HG03175 (cell line): ENCODE results near the gene POLR2H.
"Not testable (repeated sequence)": the region's sequence is repeated elsewhere in the genome, so short reads cannot be mapped to it uniquely, and the experiment has no call there.

Source experiments
- ATAC-seq: cut with Tn5 transposase; IDR thresholded peaks from one replicate; pipeline ENCODE4 v1.9.1; 2021; ENCODE audit warnings: mild to moderate bottlenecking, moderate library complexity; ENCODE audit not compliant: unreplicated experiment

The POLR2H gene

DNA sequence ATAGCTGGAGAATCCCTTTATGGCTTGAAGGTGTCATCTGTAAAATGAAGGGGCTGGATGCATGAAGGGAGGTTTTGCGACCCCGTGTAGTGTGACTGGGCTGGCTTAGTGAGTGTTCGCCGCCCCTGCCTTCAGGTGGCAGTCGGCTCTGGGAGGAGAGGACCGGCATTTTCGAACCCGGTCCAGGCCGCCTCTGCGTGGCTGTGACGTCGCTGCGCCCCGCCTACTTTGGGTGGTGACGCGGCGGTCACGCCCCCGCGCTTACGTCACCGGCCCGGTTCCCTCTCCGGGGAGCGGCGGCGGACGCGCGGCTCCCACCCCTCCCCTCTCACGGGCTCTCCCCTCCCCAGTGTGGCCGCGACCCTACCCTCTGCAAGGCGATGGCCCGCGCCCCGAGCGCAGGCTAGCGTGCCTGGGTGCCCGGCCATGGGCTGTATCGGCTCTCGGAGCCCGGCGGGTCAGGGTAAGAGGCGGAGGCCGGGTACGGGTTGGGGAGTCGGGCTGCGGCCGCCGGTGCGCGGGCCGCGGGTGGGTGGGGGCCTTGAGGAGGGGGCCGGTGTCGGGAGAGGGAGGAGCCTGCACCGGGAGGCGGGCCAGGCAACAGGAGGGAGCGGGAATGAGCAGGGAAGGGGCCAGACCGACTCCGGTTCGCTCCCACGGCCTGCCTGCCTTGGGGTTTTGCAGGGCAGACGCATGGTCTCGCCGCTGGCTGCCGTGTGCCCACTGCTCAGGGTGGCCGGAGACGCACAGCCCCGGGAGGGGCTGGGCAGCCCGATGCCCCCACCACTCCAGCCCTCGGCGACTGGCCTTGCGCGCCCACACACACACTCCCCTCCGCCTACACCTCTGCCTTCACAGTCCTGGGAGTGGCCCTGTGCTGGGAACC, 25.6 kb upstream of the POLR2H start:
- ATAC-seq = peak; percentile 79

- ATAC-seq = no peak
These were observed 24.7 kb upstream of the POLR2H start for GRCh38 chr3:184336547-184337398.

GRCh38 chr3:184337399-184337714, 24.2 kb upstream of the POLR2H start, which contains the start of gene FAM131A:
TSS of gene FAM131A (plus strand) at chr3:184337600. CDS start at chr3:184337631, 31 bp downstream.
- no peak for ATAC-seq

GRCh38 chr3:184337981-184338380, 23.5 kb upstream of the POLR2H start:
- no peak for ATAC-seq

DNA sequence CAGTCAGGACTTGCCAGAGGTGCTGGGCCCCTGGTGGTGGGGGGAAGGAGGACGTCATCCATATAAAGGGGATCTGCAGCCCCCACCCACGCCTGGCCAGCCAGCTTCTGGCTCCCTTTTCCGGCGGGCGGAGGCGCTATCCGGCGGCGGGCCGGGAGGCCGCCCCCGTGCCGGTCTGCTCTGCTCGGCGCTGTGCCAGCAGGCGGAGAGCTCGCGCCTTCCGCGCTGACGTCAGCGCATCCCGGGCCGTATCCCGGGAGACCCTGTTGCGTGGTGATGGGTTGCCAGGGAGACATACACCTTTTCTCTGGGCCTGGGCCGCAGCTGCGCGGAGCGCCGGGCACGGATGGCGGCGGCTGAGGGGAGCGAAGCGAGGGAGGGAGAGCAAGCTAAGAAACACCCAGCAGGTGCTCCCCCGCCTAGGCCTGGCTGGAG, 23.0 kb upstream of the POLR2H start:
- ATAC-seq = no peak

- ATAC-seq = no peak
These were observed 22.5 kb upstream of the POLR2H start for GRCh38 chr3:184339001-184339400.

- ATAC-seq = not testable (repeated sequence)
These were observed 21.9 kb upstream of the POLR2H start for GRCh38 chr3:184339451-184340135.

DNA sequence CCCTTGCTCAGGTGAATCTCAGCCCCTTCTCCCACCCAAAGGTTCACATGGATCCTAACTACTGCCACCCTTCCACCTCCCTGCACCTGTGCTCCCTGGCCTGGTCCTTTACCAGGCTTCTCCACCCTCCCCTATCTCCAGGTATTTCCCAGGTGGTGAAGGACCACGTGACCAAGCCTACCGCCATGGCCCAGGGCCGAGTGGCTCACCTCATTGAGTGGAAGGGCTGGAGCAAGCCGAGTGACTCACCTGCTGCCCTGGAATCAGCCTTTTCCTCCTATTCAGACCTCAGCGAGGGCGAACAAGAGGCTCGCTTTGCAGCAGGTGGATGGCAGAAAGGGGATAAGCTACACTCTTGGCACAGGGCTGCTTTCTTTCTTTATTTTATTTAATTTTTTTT, 19.6 kb upstream of the POLR2H start:
- ATAC-seq = no peak

DNA sequence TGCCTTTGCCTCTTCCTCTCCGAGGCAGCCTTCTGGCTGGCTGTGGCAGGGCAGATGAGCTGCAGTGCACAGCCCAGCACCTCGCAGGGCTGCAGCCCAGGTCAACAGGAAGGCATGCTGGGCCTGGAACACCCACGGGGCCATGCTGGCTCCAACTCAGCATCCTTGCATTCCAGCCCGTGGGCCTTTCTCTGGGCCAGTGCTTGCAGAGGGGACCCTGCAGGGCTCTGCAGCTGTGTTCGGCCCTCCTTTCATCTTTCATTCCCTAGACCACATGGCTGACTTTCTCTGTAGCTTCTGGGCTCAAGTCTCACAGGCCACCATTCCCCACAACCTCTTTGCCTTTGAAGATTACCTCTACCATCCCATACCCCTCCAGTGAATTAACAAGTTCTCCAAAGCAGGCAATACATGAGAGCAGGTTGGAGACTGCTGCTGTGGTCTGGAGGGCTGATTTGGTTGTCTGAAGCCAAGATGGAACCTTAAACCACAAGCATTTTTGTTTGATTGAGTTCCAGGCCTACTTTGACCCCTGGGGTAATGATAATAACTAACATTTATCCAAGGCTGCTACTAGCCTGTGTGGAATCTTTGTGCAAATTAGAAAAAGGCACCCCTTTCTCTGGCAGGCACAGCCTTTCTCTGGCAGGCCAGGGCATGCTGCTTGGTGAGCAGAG, 18.2 kb upstream of the POLR2H start:
- ATAC-seq = no peak

GRCh38 chr3:184344579-184345316, 16.8 kb upstream of the POLR2H start:
- no peak for ATAC-seq

GRCh38 chr3:184345317-184346144, 16.0 kb upstream of the POLR2H start:
- ATAC-seq = peak; percentile 55

- no peak for ATAC-seq
These were observed 14.9 kb upstream of the POLR2H start for GRCh38 chr3:184346480-184347190.

DNA sequence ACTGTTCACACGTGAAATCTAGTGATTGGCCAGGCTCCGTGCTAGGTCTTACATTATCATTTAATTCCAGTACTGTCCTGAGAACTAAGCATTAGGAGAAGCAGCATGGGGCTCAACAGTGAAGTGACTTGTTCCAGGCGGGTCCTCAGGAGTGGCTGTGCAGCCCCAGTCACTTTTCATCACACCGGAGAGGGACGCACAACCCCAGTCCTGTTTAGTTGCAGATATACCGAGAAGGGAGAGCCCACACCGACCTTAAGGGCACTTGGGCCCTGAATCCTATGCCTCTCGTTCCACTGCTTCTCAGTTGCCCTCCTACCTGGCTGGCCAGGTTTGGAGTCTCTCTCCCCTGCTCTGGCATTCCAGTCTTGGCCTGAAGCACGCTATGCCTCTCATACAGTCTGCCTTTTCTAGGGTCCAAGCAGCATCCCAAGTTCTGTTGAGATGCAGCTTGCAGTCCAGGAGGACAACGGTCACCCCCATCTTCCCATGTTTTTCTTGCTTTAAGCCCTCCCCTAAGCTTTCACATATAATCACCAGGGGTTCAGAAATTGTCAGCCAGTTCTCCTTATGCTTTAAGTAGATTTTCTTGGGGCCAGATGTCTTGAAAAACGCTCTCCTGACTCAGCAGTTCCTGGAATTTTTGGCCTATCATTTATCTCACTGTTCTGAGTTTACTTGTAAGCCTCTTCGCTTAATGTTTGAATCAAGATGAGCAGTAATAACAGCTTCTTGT, 14.0 kb upstream of the POLR2H start:
- no peak for ATAC-seq

- ATAC-seq = no peak
These were observed 13.5 kb upstream of the POLR2H start for GRCh38 chr3:184348057-184348382.

GRCh38 chr3:184349563-184350470, 11.7 kb upstream of the POLR2H start:
- no peak for ATAC-seq

- ATAC-seq = no peak
These were observed 10.9 kb upstream of the POLR2H start for GRCh38 chr3:184350618-184351017.
